Measurements from ENCODE around the gene GNLY. TPM values are rescaled to one million over a fixed set of nuclear protein-coding genes. Genes with fewer than 3 reads are reported as not detected.

Gene GNLY
- total and polyA plus RNA-seq, 2 donors (not counting 3 experiments of a cell fraction or from before 2014, with no cell fraction given) = not detected

DNA sequence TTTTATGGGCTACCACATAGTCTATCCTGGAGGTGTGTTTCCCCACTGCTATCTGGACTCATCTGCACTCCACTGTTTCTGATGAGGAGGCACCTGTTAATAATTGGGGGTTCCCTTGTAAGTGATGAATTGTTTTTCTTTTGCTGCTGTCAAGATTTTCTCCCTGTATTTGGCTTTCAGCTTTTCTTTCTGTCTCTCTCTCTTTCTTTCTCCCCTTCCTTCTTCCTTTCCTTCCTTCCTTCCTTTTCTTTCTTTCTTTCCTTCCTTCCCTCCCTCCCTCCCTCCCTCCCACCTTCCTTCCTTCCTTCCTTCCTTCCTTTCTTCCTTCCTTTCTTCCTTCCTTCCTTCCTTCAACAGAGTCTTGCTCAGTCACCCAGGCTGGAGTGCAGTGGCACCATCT, 9.2 kb downstream of the GNLY start:
- ChIA-PET CTCF (interaction anchor here (6.3 to 8.8 kb wide), 3 partner anchors 24 to 67 kb away, joined by 103 to 138 read pairs (median 137); no protein-coding TSS in a partner anchor), POLR2A (no interaction called here)
- no peak overlapping the region for H3K27ac ChIP-seq (ENCODE audit: insufficient read depth, low read depth, low read length)
- DNase-seq (ENCODE audit: low read depth, low spot score) (no peak), FAIRE-seq (peak; percentile 18)
- H3K4me1 ChIP-seq (ENCODE audit: control insufficient read depth, extremely low read depth, insufficient read depth, low read length) = peaks cover 18% of the 10 kb centered on the region
- H3K9ac ChIP-seq (replicated peaks; ENCODE audit: extremely low read depth, insufficient read depth, low read length) = no peak overlapping the region
- H3K4me3 ChIP-seq (replicated peaks in 1 of 3; ENCODE audit: insufficient read depth in 1 of 3, low read depth in 1 of 3, low read length in 3 of 3) = no peak overlapping the region
- no peaks in the 10 kb centered on the region for H3K27me3 ChIP-seq (ENCODE audit: control insufficient read depth in 2 of 2, insufficient read depth in 2 of 2, low read length in 2 of 2)
- no peaks in the 10 kb centered on the region for H4K20me1 ChIP-seq (replicated peaks; ENCODE audit: control insufficient read depth, extremely low read depth, insufficient read depth, low read length)
- intact Hi-C loops (cut with micrococcal nuclease) (no loop called here), dilution Hi-C loops (cut with MboI; ENCODE audit: extremely low pct_ligation_motif_present, low sequenced_read_pairs) (loop anchor here (25.0 kb wide), 1 partner anchor 109 kb away; no protein-coding TSS in a partner anchor)
- no peak overlapping the region for H3K4me2 ChIP-seq (ENCODE audit: insufficient read depth, low read length)
- H2AFZ ChIP-seq (ENCODE audit: low read depth, low read length) = no peak overlapping the region
- no peak for TF ChIP-seq POLR2AphosphoS5 (IDR thresholded peaks at IDR 0.05; ENCODE audit: insufficient read depth, low read depth, low read length)
- no peak for TF ChIP-seq GATA2 (IDR thresholded peaks at IDR 0.05; ENCODE audit: insufficient read depth, insufficient read length, low read depth, low read length)
- TF ChIP-seq, protein P1, sequence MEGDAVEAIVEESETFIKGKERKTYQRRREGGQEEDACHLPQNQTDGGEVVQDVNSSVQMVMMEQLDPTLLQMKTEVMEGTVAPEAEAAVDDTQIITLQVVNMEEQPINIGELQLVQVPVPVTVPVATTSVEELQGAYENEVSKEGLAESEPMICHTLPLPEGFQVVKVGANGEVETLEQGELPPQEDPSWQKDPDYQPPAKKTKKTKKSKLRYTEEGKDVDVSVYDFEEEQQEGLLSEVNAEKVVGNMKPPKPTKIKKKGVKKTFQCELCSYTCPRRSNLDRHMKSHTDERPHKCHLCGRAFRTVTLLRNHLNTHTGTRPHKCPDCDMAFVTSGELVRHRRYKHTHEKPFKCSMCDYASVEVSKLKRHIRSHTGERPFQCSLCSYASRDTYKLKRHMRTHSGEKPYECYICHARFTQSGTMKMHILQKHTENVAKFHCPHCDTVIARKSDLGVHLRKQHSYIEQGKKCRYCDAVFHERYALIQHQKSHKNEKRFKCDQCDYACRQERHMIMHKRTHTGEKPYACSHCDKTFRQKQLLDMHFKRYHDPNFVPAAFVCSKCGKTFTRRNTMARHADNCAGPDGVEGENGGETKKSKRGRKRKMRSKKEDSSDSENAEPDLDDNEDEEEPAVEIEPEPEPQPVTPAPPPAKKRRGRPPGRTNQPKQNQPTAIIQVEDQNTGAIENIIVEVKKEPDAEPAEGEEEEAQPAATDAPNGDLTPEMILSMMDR (IDR thresholded peaks at IDR 0.05; ENCODE audit: extremely low read depth in 1 of 2, insufficient read depth in 1 of 2, low read depth in 1 of 2, low read length in 2 of 2) = no peak
- no peak for TF ChIP-seq POLR2A (IDR thresholded peaks at IDR 0.05; ENCODE audit: low read depth, low read length)
- TF ChIP-seq JUN (IDR thresholded peaks at IDR 0.05; ENCODE audit: borderline replicate concordance, insufficient read depth, insufficient read length, low read depth) = no peak
- no peak for TF ChIP-seq MYC (IDR thresholded peaks at IDR 0.05; ENCODE audit: low read depth, low read length)
- TF ChIP-seq EZH2 (IDR thresholded peaks at IDR 0.05; ENCODE audit: borderline replicate concordance, low read depth, low read length, severe bottlenecking) = no peak
- TF ChIP-seq, protein P2, sequence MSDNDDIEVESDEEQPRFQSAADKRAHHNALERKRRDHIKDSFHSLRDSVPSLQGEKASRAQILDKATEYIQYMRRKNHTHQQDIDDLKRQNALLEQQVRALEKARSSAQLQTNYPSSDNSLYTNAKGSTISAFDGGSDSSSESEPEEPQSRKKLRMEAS (IDR thresholded peaks at IDR 0.05; ENCODE audit: insufficient read depth, insufficient read length) = no peak
- no peak for TF ChIP-seq FOS (IDR thresholded peaks at IDR 0.05; ENCODE audit: borderline replicate concordance, insufficient read depth, low read length)
- no peaks in the 10 kb centered on the region for H3K79me2 ChIP-seq (ENCODE audit: control insufficient read depth, insufficient read depth, low read length)
- H3K36me3 ChIP-seq (ENCODE audit: control insufficient read depth in 2 of 2, extremely low read depth in 1 of 2, insufficient read depth in 2 of 2, low read length in 2 of 2) = no peaks in the 10 kb centered on the region
- BruUV-seq (replicated peaks) = no TSS peak
- no peaks in the 10 kb centered on the region for H3K9me3 ChIP-seq (replicated peaks; ENCODE audit: control insufficient read depth, insufficient read depth, low read length)
- no peaks in the 10 kb centered on the region for H3K9me1 ChIP-seq (replicated peaks; ENCODE audit: control insufficient read depth, extremely low read depth, insufficient read depth, low read length)

Measured in endothelial cell of umbilical vein (primary cell).